PFSK-1 (cell line): ENCODE measurements around the gene RANBP17.

Experiments
- REST ChIP-seq, 2 experiments: IDR thresholded peaks; 2 replicates each; pipeline versions ENCODE4 v1.6.1 to v1.8.0; 2011 to 2012; ENCODE audit warnings: low read depth in 2 of 2, low read length in 2 of 2, control low read depth in 1 of 2, inconsistent platforms in 1 of 2, mild to moderate bottlenecking in 1 of 2, moderate library complexity in 1 of 2; ENCODE audit not compliant: insufficient read depth in 1 of 2
- SIN3A ChIP-seq: IDR thresholded peaks from 2 replicates; pipeline ENCODE4 v1.6.1; 2012; ENCODE audit warnings: mild to moderate bottlenecking, low read length, moderate library complexity, borderline replicate concordance; ENCODE audit not compliant: insufficient read depth
- TAF1 ChIP-seq: IDR thresholded peaks from 2 replicates; pipeline ENCODE4 v1.6.1; 2012; ENCODE audit warnings: low read length, control low read depth, borderline replicate concordance; ENCODE audit not compliant: insufficient read depth

- TF ChIP-seq SIN3A (no peak), TAF1 (no peak), REST (IDR thresholded peaks at IDR 0.05; ENCODE audit: insufficient read depth in 1 of 2, low read depth in 2 of 2, low read length in 2 of 2) (no peak)
Observed at GRCh38 chr5:171288066-171288465, 426.2 kb downstream of the RANBP17 start.
